PFSK-1 (cell line): Measurements from ENCODE around the gene FAM81A.

Experiments
- FOXP2 ChIP-seq: optimal IDR thresholded peaks from 2 replicates; pipeline ENCODE3; 2011; ENCODE audit warnings: borderline replicate concordance, control low read depth, inconsistent platforms; ENCODE audit not compliant: insufficient read depth; ENCODE audit errors: extremely low read length, extremely low read depth
- POLR2AphosphoS5 ChIP-seq: IDR thresholded peaks from 2 replicates; pipeline ENCODE4 v1.6.1; 2012; ENCODE audit warnings: low read depth, mild to moderate bottlenecking, control low read depth, low read length, moderate library complexity
- REST ChIP-seq, 2 experiments: IDR thresholded peaks; 2 replicates each; pipeline versions ENCODE4 v1.6.1 to v1.8.0; 2011 to 2012; ENCODE audit warnings: low read depth in 2 of 2, low read length in 2 of 2, control low read depth in 1 of 2, inconsistent platforms in 1 of 2, mild to moderate bottlenecking in 1 of 2, moderate library complexity in 1 of 2; ENCODE audit not compliant: insufficient read depth in 1 of 2
- SIN3A ChIP-seq: IDR thresholded peaks from 2 replicates; pipeline ENCODE4 v1.6.1; 2012; ENCODE audit warnings: mild to moderate bottlenecking, low read length, moderate library complexity, borderline replicate concordance; ENCODE audit not compliant: insufficient read depth
- TAF1 ChIP-seq: IDR thresholded peaks from 2 replicates; pipeline ENCODE4 v1.6.1; 2012; ENCODE audit warnings: low read length, control low read depth, borderline replicate concordance; ENCODE audit not compliant: insufficient read depth

FAM81A gene

GRCh38 chr15:59492389-59493377 is 54.7 kb downstream of the FAM81A start:
- no peak for TF ChIP-seq SIN3A
- no peak for TF ChIP-seq POLR2AphosphoS5
- no peak for TF ChIP-seq TAF1
- TF ChIP-seq REST (IDR thresholded peaks at IDR 0.05; ENCODE audit: insufficient read depth in 1 of 2, low read depth in 2 of 2, low read length in 2 of 2), result no peak
- TF ChIP-seq FOXP2, result no peak

GRCh38 chr15:59501597-59501996 is 63.6 kb downstream of the FAM81A start:
- TF ChIP-seq REST (IDR thresholded peaks at IDR 0.05; ENCODE audit: insufficient read depth in 1 of 2, low read depth in 2 of 2, low read length in 2 of 2) (no peak), FOXP2 (no peak), TAF1 (no peak), POLR2AphosphoS5 (no peak), SIN3A (no peak)

- TF ChIP-seq REST (IDR thresholded peaks at IDR 0.05; ENCODE audit: insufficient read depth in 1 of 2, low read depth in 2 of 2, low read length in 2 of 2) (no peak), POLR2AphosphoS5 (no peak), SIN3A (no peak), FOXP2 (no peak), TAF1 (no peak)
Observed at GRCh38 chr15:59515190-59515589, 77.2 kb downstream of the FAM81A start.

- no peak for TF ChIP-seq POLR2AphosphoS5
- no peak for TF ChIP-seq REST (IDR thresholded peaks at IDR 0.05; ENCODE audit: insufficient read depth in 1 of 2, low read depth in 2 of 2, low read length in 2 of 2)
- no peak for TF ChIP-seq SIN3A
Observed at GRCh38 chr15:59516655-59517461, 78.9 kb downstream of the FAM81A start.
